NB4 (cell line): ENCODE results near the gene PRDX2.

Experiments
- DNase-seq: peaks from one replicate; pipeline ENCODE4 v3.0.0; 2010; ENCODE audit warnings: low read depth
- H3K4me3 ChIP-seq: one replicate; pipeline ENCODE4 v1.5.1; 2011; ENCODE audit warnings: mild to moderate bottlenecking, low read depth, low read length, moderate library complexity
- CTCF ChIP-seq: IDR thresholded peaks from one replicate; pipeline ENCODE4 v1.5.1; 2012; ENCODE audit warnings: low read depth, low read length
- MAX ChIP-seq: IDR thresholded peaks from 2 replicates; pipeline ENCODE4 v1.6.1; 2011; ENCODE audit warnings: low read depth, low read length
- MYC ChIP-seq: IDR thresholded peaks from 2 replicates; pipeline ENCODE4 v1.6.1; 2011; ENCODE audit warnings: low read depth, low read length
- POLR2A ChIP-seq: IDR thresholded peaks from 2 replicates; pipeline ENCODE4 v1.6.1; 2011; ENCODE audit warnings: mild to moderate bottlenecking; ENCODE audit not compliant: insufficient read length; ENCODE audit errors: extremely low read depth

PRDX2 gene

DNA sequence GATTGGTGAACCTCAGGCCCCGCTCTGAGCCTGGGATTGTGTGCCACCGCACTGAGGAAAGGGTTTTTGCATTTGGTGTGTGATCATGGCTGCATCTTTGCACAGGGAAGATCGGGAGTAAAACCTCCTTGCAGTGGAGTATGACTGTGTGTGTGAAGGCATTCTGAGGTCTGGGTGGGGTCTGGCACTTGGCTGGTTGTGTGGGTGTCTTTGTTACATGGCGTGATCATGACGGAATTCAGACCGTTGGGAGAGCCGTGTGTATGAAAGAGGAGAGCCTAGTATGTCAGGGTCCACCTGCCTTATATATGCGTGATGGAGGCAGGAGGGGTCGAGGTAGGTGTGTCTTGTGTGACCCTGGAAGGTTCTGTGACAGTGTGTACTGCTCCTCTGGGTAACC lies 50.7 kb downstream of the PRDX2 start:
- no peak overlapping the region for H3K4me3 ChIP-seq
- TF ChIP-seq CTCF = no peak
- TF ChIP-seq MYC = no peak
- TF ChIP-seq POLR2A = no peak
- no peak for TF ChIP-seq MAX
- no peak for DNase-seq

DNA sequence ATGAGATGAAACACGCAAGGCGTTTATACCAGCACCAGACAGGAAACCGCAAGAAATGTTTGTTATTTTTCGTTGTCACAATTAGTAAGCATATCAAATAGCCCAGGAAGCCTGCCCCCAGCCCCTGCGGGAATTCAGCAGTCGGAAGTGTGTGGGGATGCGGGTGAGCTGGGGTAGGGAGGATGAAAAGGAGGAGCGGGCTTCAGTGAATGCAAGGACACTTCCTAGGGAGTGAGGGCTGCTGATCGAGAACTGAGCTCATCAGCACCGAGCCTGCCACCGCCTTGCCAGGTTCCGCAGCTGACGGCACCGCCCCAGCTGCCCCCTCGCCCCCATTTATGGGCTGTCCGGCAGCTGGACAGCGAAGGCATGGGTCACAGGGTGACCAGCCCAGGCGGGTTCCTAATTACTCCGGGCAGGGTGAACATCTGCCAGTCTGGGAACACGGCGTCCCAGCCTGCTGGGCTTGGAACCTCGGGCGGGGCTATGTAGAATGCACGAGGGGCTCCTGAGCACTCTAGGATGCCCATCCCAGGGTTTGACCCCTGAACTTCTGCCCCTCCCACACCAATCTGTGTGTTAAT lies 51.6 kb downstream of the PRDX2 start:
- no peak overlapping the region for H3K4me3 ChIP-seq

GRCh38 chr19:12748489-12748888 lies 53.1 kb downstream of the PRDX2 start:
- H3K4me3 ChIP-seq = no peak overlapping the region
- DNase-seq = no peak
- TF ChIP-seq MYC (no peak), CTCF (no peak), MAX (no peak), POLR2A (no peak)

More for the DNA sequence above, 51.6 kb downstream of the PRDX2 start:
- TF ChIP-seq POLR2A = no peak
- TF ChIP-seq MAX = no peak
- TF ChIP-seq MYC = no peak
- no peak for TF ChIP-seq CTCF
- DNase-seq = peak; percentile 76
